OCI-LY1 (cell line): ENCODE measurements around the gene STYXL1.

ENCODE experiments used
- H2AFZ ChIP-seq: fragments of 200-600 bp; sonication (generic), shearing (Covaris generic); 2 replicates; pipeline ENCODE4 v1.6.0; 2014; ENCODE audit warnings: antibody characterized with exemption, mild to moderate bottlenecking, low read length
- H3F3A ChIP-seq: fragments of 200-600 bp; sonication (generic), shearing (Covaris generic); 2 replicates; pipeline ENCODE4 v1.6.0; 2014; ENCODE audit warnings: mild to moderate bottlenecking, antibody characterized with exemption, low read length, moderate library complexity; ENCODE audit not compliant: insufficient read depth
- H3K27ac ChIP-seq: fragments of 200-600 bp; sonication (generic); 2 replicates; pipeline ENCODE4 v1.5.1; 2014; ENCODE audit warnings: low read length, mixed run types, mild to moderate bottlenecking, low read depth; ENCODE audit not compliant: poor library complexity, severe bottlenecking
- H3K27me3 ChIP-seq: fragments of 200-600 bp; sonication (generic); 2 replicates; pipeline ENCODE4 v1.6.0; 2014; ENCODE audit warnings: antibody characterized with exemption, mild to moderate bottlenecking, low read length, moderate library complexity; ENCODE audit not compliant: insufficient read depth
- H3K36me3 ChIP-seq: fragments of 200-600 bp; sonication (generic); 2 replicates; pipeline ENCODE4 v1.6.1; 2014; ENCODE audit warnings: mild to moderate bottlenecking, antibody characterized with exemption, low read length, moderate library complexity, mixed read lengths; ENCODE audit not compliant: insufficient read depth
- H3K4me1 ChIP-seq: fragments of 200-600 bp; sonication (generic); 2 replicates; pipeline ENCODE4 v1.5.1; 2014; ENCODE audit warnings: mild to moderate bottlenecking, low read length, moderate library complexity; ENCODE audit not compliant: insufficient read depth, severe bottlenecking
- H3K4me2 ChIP-seq: fragments of 200-600 bp; sonication (generic), shearing (Covaris generic); 2 replicates; pipeline ENCODE4 v1.6.1; 2014; ENCODE audit warnings: low read length
- H3K4me3 ChIP-seq: fragments of 200-600 bp; sonication (generic); 2 replicates; pipeline ENCODE4 v1.5.1; 2014; ENCODE audit warnings: low read length, low read depth, mild to moderate bottlenecking, mixed read lengths; ENCODE audit not compliant: poor library complexity, severe bottlenecking
- H3K79me2 ChIP-seq: fragments of 200-600 bp; shearing (Covaris generic); 2 replicates; pipeline ENCODE4 v1.6.1; 2016; ENCODE audit warnings: mixed run types, low read length, mixed read lengths; ENCODE audit not compliant: insufficient read depth
- H3K9ac ChIP-seq: fragments of 200-600 bp; sonication (generic), shearing (Covaris generic); 2 replicates; pipeline ENCODE4 v1.6.1; 2014; ENCODE audit warnings: mild to moderate bottlenecking, low read length, mixed read lengths
- H3K9me2 ChIP-seq: fragments of 200-600 bp; sonication (generic), shearing (Covaris generic); 2 replicates; pipeline ENCODE4 v1.6.1; 2014; ENCODE audit warnings: low read depth, mild to moderate bottlenecking, low read length, mixed read lengths
- H3K9me3 ChIP-seq: fragments of 200-600 bp; shearing (Covaris generic); 2 replicates; pipeline ENCODE4 v1.6.1; 2014; ENCODE audit warnings: low read length, mixed read lengths
- H4K20me1 ChIP-seq: fragments of 200-600 bp; sonication (generic), shearing (Covaris generic); 2 replicates; pipeline ENCODE4 v1.6.0; 2016; ENCODE audit warnings: mild to moderate bottlenecking, low read length; ENCODE audit not compliant: insufficient read depth
- EZH2 ChIP-seq: fragments of 200-600 bp; sonication (generic), shearing (Covaris generic); IDR thresholded peaks from 2 replicates; pipeline ENCODE4 v1.8.0; 2017; ENCODE audit warnings: borderline replicate concordance, mixed run types, mild to moderate bottlenecking, antibody characterized with exemption, low read length, moderate library complexity, mixed read lengths
- TF ChIP-seq, protein P1 (sequence below): fragments of 200-600 bp; sonication (generic), shearing (Covaris generic); IDR thresholded peaks from 2 replicates; pipeline ENCODE4 v1.5.1; 2017; ENCODE audit warnings: mild to moderate bottlenecking, antibody characterized with exemption, low read length, moderate library complexity, mixed read lengths

STYXL1 gene

DNA sequence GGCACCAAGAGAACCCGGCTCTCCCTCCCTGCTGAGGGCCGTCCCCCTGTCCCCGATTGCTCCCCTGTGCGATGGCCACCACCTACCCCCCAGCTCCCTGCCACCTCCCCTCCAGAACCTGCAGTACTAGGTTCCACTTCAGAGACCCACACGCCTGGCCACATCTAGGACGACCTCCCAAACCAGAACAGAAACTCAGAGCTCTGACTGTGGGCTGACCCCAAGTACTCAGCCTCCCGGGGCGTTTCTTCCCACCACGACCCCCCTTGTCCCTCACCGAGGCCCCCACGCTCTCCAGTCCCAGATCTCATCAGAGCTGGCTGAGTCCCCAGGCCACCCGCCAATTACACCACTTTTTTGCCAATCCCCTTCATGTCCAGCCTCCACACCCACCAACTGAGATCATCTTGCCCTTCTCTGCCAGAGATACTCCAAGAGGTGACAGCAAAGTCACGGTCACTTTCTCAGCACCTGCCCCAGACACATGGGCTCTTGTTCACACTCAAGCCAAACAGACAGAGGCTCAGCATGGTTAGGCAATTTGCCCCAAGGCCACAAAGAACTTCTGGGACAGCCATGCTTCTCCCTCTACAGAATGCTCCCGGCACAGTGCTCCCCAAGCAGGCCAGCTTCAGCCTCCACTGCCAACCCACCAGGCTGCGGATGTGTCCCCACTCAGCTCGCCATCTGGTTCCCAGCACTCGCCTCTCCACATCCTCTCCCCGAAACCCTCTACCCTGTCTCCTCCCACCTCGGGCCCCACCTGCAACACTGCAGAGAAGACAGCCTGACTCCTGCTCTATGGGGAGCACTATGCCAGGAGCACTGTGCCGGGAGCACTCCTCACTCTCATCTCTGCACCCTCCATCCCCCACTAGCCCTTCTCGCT, 58.1 kb downstream of the STYXL1 start:
- Histone ChIP-seq H3K27me3 (no peaks in the 10 kb centered on the region), H3K4me1 (peaks cover 9% of the 10 kb centered on the region), H4K20me1 (no peaks in the 10 kb centered on the region), H3F3A (no peaks in the 10 kb centered on the region), H2AFZ (no peak overlapping the region), H3K9me3 (no peaks in the 10 kb centered on the region), H3K36me3 (peaks cover 32% of the 10 kb centered on the region), H3K9ac (no peak overlapping the region), H3K79me2 (no peaks in the 10 kb centered on the region), H3K4me3 (no peak overlapping the region), H3K27ac (no peak overlapping the region), H3K4me2 (no peak overlapping the region; the same call in 1 of the 2 replicates), H3K9me2 (no peaks in the 10 kb centered on the region)
- TF ChIP-seq EZH2, result no peak
- TF ChIP-seq, protein P1, sequence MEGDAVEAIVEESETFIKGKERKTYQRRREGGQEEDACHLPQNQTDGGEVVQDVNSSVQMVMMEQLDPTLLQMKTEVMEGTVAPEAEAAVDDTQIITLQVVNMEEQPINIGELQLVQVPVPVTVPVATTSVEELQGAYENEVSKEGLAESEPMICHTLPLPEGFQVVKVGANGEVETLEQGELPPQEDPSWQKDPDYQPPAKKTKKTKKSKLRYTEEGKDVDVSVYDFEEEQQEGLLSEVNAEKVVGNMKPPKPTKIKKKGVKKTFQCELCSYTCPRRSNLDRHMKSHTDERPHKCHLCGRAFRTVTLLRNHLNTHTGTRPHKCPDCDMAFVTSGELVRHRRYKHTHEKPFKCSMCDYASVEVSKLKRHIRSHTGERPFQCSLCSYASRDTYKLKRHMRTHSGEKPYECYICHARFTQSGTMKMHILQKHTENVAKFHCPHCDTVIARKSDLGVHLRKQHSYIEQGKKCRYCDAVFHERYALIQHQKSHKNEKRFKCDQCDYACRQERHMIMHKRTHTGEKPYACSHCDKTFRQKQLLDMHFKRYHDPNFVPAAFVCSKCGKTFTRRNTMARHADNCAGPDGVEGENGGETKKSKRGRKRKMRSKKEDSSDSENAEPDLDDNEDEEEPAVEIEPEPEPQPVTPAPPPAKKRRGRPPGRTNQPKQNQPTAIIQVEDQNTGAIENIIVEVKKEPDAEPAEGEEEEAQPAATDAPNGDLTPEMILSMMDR, result no peak

- Histone ChIP-seq H3K9ac (no peak overlapping the region), H3K4me2 (no peak overlapping the region; the same call in 1 of the 2 replicates), H3K27ac (no peak overlapping the region)
Measured at GRCh38 chr7:75988568-75989499, 59.0 kb downstream of the STYXL1 start.

More at GRCh38 chr7:75988568-75989499, 59.0 kb downstream of the STYXL1 start:
- no peak overlapping the region for H3K4me3 ChIP-seq
- H4K20me1 ChIP-seq, result no peaks in the 10 kb centered on the region
- TF ChIP-seq, protein P1, result no peak
- no peak for TF ChIP-seq EZH2
- H3K4me1 ChIP-seq, result peaks cover 4% of the 10 kb centered on the region
- H3K9me3 ChIP-seq, result no peaks in the 10 kb centered on the region
- no peaks in the 10 kb centered on the region for H3K27me3 ChIP-seq
- H3F3A ChIP-seq, result no peaks in the 10 kb centered on the region
- H3K79me2 ChIP-seq, result no peaks in the 10 kb centered on the region
- H2AFZ ChIP-seq, result no peak overlapping the region
- peaks cover 33% of the 10 kb centered on the region for H3K36me3 ChIP-seq
- no peaks in the 10 kb centered on the region for H3K9me2 ChIP-seq
